GM21447 (cell line): ENCODE data around the gene LPCAT2.

Source experiments
- ATAC-seq: cut with Tn5 transposase; IDR thresholded peaks from one replicate; pipeline ENCODE4 v1.9.1; 2021; ENCODE audit not compliant: unreplicated experiment

LPCAT2 gene, protein sequence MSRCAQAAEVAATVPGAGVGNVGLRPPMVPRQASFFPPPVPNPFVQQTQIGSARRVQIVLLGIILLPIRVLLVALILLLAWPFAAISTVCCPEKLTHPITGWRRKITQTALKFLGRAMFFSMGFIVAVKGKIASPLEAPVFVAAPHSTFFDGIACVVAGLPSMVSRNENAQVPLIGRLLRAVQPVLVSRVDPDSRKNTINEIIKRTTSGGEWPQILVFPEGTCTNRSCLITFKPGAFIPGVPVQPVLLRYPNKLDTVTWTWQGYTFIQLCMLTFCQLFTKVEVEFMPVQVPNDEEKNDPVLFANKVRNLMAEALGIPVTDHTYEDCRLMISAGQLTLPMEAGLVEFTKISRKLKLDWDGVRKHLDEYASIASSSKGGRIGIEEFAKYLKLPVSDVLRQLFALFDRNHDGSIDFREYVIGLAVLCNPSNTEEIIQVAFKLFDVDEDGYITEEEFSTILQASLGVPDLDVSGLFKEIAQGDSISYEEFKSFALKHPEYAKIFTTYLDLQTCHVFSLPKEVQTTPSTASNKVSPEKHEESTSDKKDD

DNA sequence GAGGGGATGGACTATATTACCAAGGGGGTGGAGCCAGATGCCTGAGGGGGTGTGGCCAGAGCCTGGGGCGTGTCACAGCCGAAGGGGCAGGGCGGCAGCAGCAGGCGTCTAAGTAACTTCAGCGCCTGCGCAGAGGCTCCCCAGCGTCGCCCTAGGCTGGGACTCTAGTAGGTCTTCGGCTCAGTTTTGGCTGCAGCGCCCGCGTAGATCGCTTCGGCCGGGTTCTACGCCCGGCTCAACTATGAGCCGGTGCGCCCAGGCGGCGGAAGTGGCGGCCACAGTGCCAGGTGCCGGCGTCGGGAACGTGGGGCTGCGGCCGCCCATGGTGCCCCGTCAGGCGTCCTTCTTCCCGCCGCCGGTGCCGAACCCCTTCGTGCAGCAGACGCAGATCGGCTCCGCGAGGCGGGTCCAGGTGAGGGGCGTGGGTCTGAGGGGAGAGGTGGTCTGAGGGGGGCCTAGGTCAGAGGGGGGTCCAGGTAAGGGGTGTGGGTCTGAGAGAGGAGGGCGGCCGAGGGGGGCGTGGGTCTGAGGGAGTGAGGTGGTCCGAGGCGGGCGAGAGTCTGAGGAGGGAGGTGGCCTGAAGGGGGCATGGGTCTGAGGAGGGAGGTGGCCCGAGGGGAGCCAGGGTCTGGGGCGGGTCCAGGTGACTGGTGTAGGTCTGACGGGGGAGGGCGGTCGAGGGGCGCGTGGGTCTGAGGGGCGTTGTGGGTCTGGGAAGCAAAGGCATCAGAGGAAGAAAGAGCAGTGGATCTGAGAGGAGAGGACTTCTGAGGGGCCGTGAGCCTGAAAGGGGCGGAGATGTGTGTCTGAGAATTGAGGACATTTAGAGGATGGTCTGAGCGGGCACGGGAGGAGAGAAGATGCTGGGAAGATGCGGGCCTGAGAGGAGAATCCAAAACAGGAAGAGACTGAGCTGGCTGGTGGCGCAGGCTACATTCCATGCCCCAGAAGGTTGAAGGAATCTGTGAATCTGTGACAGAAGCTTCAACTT, at the start of gene LPCAT2:
Gene LPCAT2 (plus strand): TSS at position 132 of the 991 bp plus-strand sequence. CDS start 110 bp downstream, at position 242.
- ATAC-seq = no peak

DNA sequence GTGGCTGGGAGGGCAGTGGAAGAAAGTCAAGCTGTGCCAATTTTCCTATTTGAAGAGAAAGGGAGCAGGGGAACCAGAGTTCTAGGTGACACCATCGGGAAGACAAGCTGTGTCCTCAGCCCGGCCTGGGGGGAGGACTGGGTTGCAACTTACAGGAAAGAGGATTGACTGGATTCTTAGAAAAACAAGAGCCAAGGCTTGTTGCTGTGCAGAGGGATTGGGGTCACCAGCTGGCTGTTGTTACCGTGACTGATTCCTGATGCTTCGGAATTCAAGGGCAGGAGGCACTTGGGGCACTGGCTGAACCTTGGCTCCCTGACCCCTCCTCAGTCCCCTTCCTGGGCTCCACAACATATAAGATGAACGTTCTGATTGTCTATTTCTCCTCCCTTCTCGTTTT, 46.6 kb upstream of the LPCAT2 start:
- no peak for ATAC-seq

DNA sequence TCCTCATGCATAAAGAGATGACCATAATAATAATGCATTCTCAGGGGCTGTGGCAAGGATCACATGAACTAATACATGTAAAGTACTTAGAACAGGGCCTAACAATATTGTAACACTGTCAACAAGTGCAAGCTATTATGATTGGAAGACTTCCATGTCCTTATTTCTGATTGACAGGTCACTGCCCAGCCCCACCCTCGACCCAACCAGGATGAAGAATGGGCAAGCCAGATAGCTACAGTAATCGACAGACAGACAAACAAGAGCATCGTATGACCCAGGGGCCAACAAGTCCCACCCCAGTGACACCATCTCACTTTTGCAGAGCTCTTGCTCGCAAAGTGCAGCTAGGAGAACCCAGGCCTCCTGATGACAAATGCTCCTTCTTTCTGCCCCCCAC, 44.5 kb upstream of the LPCAT2 start:
- ATAC-seq = no peak

DNA sequence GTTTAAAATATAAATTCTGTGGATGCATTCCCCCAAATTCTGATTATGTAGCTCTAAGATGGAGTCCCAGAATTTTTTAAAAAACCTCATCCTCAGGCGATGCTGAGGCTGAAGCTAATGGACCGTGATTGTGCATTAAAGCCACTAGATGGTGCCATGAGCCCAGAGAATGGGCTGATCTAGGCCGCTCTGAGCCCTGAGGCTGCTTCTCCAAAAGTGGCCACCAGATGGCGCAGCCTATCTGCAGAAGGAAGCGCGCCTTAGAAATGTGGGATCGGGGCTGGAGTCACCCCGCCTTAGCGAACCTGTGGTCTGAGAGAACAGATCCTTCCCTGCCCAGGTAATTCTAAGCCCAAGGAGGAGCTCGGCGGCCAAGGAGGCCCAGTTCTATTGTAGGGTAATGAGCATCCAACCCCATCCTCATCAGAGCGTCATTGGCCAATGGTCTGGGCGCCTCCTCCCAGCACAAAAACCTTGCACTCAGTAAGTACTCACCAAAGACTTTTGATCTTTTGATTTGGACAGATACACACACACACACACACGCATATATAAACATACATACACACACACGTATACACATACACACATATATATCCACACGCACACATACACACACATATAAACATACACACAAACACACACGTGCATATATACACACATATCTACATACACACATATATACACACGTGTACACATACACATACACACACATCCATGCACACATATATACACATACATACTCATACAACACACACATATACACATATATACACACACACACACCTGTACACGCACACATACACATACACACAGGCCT, 43.6 kb upstream of the LPCAT2 start:
- peak; percentile 93 for ATAC-seq

DNA sequence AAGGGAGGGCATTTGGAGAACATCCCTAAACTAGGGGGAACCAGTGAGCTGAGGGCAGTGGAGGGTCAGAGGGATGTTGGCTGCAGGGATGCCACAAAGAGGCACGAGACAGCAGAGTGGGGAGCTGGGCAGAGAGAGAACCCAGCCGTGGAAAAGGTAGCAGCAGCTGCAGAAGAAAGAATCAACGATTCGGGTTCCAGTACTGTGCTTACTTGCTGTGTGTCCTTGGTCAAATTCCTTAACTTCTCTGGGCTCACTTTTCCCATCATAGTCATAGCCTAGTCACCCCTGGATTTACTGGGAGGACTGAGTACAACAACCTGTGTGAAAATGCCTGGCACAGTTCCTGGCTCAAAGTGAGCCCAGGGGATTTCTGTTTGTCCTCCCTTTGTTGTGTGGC, 42.7 kb upstream of the LPCAT2 start:
- no peak for ATAC-seq

DNA sequence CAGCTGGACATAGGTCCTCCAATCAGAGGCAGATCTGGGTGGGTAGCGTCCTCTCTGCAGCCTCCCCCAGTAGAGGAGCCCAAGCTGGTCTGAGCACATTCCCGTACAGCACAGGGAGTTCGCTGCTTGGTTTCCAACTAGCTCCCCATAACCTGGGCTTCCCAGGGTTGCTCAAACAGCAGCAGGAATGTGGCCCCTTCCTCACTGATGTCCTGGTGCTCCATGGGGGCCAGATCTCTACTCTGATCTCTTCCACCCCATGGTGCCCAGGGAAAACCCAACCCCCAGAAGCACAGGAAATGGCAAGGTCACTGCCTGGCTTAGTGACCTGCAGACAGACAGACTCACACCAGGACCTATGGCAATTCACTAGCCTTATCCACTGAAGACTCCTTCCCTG, 41.0 kb upstream of the LPCAT2 start:
- no peak for ATAC-seq

DNA sequence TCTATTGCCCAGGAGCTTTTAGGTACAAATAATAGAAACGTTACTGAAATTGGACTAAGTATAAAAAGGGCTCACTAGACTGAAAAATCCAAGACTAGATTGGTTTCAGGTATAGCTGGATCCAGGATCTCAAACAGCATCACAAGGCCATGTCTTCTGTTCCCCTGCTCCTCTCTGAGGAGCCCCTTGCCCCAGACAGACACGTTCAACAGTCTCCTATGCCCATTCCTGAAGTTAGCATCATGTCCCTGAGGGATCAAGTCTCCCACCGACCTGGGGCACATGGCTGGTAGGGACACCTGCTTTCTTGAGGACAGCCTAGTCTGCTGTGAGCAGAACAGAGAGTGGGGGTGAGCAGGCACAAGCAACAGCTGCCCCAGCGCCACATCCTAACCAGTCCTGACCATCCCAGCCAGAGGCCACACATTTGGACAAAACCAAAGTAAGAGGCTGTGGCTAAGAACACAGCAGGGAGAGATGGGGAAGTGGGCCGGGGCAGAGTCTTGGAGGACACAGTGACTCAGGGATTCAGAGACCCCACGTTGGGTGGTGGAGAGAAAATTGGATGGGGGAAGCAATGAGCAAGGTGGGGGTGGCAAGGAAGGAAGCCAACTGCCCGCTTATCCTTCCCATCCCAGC, 40.4 kb upstream of the LPCAT2 start:
- no peak for ATAC-seq

DNA sequence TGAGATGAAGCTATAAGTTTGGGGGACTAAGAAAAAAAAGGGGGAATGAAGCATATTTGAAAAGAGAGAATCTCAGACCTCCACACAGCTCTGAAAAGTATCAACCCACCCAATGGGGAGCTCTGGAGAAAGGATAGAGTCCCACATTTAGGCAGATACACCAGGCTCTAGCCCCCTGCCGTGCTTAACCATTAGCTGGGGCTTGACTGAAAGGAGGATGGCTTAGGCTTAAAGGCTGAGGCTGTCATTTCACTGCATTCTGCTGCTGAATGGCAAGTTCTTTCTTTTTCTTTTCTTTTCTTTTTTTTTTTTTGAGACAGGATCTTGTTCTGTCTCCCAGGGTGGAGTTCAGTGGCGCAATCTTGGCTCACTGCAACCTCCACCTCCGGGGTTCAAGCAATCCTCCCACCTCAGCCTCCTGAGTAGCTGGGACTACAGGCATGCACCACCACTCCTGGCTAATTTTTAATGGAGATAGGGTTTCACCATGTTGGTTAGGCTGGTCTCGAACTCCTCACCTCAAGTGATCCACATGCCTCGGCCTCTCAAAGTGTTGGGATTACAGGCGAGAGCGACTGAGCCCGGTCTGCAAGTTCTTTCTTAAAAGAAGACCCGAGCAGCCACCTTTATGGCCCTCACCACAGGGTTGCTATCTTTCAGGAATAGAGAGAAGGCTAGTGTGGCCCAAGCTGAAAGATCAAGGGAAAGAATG, 38.9 kb upstream of the LPCAT2 start:
- ATAC-seq = no peak

DNA sequence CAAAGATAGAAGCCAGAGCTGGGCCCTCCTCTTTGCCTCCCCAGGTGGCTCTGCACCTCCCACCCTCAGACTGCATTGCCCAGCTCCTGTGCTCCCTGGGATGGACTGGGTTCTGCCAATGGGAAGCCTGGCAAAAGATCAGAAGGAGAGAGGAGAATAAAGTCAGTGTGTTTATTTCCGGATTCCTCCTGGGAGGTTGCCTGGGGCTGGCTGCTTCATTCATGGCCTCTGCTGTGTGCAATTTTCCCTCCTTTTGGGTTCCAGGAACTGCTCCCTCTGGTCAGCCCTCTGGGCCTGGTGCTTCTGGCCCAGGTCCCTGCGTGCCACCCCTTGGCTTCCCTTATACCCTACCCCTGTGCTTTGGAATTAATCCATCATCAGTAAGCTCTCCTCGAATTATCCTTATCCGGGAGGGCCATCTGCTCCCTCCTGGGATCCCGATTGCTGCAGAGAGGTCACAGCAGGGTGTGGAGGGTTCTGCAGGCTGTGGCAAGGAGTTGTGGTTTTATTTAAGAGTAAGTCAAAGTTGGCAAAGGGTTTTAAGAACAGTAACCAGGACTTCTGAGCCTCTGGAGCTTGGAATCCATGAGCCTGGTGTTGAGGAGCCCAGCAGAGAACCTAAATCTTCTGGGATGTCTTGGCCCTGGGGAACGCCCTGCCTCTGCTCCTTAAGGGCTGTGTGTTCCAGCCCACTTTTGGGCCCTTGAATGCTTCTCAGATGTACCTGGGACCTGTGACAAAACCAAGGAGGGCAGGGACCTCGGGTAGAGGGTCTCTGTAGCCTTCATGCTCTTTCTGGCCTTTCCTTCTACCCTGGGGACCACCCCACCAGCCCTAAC, 38.1 kb upstream of the LPCAT2 start:
- no peak for ATAC-seq

DNA sequence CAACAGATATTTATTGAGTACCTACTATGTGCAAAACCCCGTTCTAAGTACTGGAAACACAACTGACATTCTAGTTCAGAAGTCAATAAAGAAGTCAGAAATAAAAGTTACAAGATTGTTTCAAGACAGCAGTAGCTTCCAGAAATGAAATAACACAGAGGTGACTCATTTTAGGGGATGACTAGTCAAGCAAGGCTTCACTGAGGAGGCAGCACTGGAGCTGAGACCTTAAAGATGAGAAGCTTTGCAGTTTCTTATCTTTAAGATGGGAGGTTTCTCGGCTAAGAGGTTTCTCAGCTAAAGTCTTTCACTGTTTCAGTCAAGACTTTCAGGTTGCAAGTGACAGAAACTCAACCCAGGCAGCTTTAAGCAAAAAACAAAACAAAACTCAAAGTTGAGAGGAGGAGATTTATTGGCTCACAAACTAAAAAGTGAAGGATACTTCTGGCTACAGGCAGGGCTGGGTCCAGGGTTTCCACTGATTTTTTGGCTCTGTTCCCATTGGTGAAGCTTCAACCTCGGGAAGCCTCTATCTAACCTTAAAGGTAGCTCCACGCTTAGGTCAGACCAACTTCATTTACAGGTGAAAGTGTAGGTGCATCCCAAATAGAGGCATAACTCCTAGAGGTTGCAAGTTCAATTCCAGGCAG, 37.3 kb upstream of the LPCAT2 start:
- ATAC-seq = no peak

DNA sequence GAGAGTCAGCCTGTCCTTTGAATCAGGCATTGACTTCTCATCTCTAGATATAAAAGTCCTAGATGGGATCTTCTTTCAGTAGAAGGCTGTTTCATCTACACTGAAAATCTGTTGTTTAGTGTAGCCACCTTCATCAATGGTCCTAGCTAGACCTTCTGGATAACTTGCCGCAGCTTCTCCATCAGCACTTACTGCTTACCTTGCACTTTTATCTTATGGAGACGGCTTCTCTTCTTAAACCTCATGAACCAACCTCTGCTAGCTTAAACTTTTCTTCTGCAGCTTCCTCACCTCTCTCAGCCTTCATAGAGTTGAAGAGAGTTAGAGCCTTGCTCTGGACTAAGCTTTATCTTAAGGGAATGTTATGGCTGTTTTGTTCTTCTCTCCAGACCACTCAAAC, 35.3 kb upstream of the LPCAT2 start:
- ATAC-seq = no peak

DNA sequence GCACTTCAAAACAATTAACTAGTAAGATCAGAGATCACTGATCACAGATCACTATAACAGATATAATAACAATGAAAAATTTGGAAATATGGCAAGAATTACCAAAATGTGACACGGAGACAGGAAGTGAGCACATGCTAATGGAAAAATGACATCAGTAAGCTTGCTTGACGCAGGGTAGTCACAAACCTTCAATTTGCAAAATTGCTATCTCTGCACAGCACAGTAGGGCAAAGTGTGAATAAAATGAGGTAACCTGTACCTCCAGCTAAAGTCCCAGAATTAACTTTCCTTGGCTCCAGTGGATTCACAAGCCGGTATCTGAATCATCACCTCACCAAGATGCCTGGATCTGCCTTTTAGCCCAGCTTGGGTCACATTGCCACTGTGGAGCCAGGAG, 34.1 kb upstream of the LPCAT2 start:
- no peak for ATAC-seq

DNA sequence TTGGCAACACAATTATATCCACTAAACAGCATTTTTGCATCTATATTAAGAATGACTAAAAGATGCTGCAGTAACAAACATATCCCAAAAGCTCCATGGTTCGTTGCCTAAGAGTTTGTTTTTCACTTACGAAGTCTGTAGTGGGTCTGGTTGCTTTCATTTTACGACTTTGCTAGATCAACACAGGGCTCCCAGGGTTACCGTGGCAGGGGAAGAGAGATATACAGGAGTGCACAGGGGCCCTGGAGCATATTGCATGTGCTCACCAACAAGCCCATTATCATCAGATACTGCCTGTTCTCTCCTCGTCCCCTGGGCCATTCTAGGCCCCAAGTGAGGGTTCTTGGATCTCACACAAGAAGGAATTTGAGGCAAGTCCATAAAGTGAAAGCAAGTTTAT, 33.0 kb upstream of the LPCAT2 start:
- no peak for ATAC-seq

DNA sequence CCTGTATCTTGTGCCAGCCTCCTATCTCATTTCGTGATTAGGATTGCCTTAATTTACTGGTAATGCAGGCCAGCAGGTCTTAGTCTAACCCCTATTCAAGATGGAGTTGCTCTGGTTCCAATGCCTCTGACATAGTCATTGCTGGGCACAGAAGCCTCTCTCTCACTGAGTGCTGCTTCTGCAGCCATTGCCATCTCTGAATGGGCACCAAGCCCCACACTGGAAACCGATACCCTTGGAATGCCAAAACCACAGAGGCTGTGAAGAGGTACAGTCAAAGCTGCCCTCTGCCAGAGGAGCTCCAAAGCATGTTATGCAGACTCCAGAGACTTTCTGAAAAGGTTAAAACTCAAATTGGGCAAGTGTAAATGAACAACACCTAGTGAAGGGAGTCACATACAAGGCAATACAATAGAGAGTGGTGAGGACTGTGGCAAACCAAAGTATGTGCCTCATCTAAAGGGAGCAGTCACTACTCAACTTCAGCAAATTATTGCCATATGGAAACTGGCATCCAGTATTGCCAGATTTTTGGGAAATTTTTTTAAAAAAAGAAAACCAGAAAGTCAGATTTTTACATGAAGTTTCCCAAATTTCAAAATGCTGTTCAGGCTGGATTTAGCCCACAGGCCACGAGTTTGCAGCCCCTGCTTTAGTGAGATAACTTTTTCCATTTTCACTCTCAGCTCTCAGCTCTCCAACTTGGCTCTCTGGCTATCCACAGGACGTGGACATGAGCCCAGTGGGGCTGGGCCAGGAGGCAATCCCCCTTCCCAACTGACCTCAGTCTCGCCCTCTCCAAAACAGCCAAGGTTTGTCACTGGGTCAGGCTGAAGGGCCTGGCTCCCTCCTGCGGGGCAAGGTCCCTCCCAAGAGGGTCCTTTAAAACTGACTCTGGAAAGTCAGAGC, 32.0 kb upstream of the LPCAT2 start:
- ATAC-seq = no peak

DNA sequence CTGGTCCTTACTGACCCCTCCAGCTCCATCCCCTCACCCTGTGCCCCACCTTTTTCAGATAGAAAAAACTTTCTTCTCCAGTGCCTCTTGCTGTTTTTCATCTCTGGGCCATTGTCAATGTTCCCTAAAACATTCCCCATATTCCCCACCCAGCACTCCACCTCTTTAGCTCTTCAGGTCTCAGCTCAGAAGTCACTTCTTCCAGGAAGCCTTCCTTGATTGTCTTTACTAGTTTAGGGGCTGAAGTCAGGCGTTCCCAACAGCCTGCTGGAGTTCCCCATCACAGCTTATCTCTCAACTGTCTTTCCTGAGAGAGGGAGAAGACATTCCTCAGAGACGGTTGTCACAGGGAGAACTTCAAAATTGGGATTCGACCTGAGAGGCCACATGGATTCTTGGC, 31.1 kb upstream of the LPCAT2 start:
- ATAC-seq = no peak

DNA sequence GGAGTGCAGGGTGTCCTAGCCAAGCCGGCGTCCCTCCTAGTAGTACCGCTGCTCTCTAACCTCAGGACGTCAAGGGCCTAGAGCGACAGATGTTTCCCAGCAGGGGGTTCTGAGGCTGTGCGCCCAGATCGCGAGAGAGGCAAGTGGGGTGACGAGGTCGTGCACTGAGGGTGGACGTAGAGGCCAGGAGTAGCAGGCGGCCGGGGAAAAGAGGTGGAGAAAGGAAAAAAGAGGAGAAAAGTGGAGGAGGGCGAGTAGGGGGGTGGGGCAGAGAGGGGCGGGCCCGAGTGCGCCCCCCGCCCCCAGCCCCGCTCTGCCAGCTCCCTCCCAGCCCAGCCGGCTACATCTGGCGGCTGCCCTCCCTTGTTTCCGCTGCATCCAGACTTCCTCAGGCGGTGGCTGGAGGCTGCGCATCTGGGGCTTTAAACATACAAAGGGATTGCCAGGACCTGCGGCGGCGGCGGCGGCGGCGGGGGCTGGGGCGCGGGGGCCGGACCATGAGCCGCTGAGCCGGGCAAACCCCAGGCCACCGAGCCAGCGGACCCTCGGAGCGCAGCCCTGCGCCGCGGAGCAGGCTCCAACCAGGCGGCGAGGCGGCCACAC, 29.9 kb upstream of the LPCAT2 start, which contains the start of gene MMP2:
Gene MMP2 (plus strand): TSS at position 372 of the 603 bp plus-strand sequence. CDS start 282 bp downstream, outside the sequence.
- ATAC-seq = no peak
